Fibroblast of lung (primary cell): Measurements from ENCODE around the gene GRID1. TPM values are rescaled to one million over a fixed set of nuclear protein-coding genes. Genes with fewer than 3 reads are reported as not detected.

Experiments used
- DNase-seq, 2 donors: peaks; one replicate each; pipeline versions ENCODE4 v3.0.0 to v3.0.0-alpha.2; 2010; ENCODE audit warnings: low read depth in 2 of 2
- H2AFZ ChIP-seq: 2 replicates; pipeline ENCODE4 v1.5.1; 2012; ENCODE audit warnings: low read length, control low read depth, inconsistent platforms
- H3K27ac ChIP-seq: 2 replicates; pipeline ENCODE4 v1.5.1; 2011; ENCODE audit warnings: low read length, control low read depth; ENCODE audit not compliant: insufficient read depth
- H3K27me3 ChIP-seq: 2 replicates; pipeline ENCODE4 v1.5.1; 2011; ENCODE audit warnings: mild to moderate bottlenecking, low read length; ENCODE audit not compliant: control insufficient read depth, insufficient read depth
- H3K36me3 ChIP-seq: 2 replicates; pipeline ENCODE4 v1.5.1; 2011; ENCODE audit warnings: low read length; ENCODE audit not compliant: control insufficient read depth, insufficient read depth
- H3K4me1 ChIP-seq: 2 replicates; pipeline ENCODE4 v1.5.1; 2011; ENCODE audit warnings: low read length; ENCODE audit not compliant: control insufficient read depth, insufficient read depth; ENCODE audit errors: extremely low read depth
- H3K4me2 ChIP-seq: 2 replicates; pipeline ENCODE4 v1.5.1; 2011; ENCODE audit warnings: low read length, control low read depth; ENCODE audit not compliant: insufficient read depth; ENCODE audit errors: extremely low read depth
- H3K4me3 ChIP-seq, 4 experiments: fragments of 200-600 bp in 1 of 4; sonication (generic) in 1 of 4; replicated peaks in 1 of 4; 2 replicates each; pipeline ENCODE4 v1.5.1; 2011 to 2016; ENCODE audit warnings: low read length in 4 of 4, low read depth in 3 of 4, mild to moderate bottlenecking in 3 of 4, control low read depth in 2 of 4, inconsistent platforms in 1 of 4, mixed read lengths in 1 of 4; ENCODE audit not compliant: insufficient read depth in 1 of 4; ENCODE audit errors: control extremely low read depth in 1 of 4
- H3K79me2 ChIP-seq: 2 replicates; pipeline ENCODE4 v1.5.1; 2012; ENCODE audit warnings: mild to moderate bottlenecking, low read length, inconsistent platforms; ENCODE audit not compliant: control insufficient read depth, insufficient read depth
- H3K9ac ChIP-seq: 2 replicates; pipeline ENCODE4 v1.5.1; 2011; ENCODE audit warnings: mild to moderate bottlenecking, low read length, control low read depth; ENCODE audit not compliant: insufficient read depth
- H3K9me3 ChIP-seq: 2 replicates; pipeline ENCODE4 v1.5.1; 2012; ENCODE audit warnings: low read depth, low read length; ENCODE audit not compliant: control insufficient read depth, insufficient read depth
- H4K20me1 ChIP-seq: 2 replicates; pipeline ENCODE4 v1.5.1; 2011; ENCODE audit warnings: low read length; ENCODE audit not compliant: control insufficient read depth, insufficient read depth; ENCODE audit errors: extremely low read depth
- EZH2 ChIP-seq: IDR thresholded peaks from 2 replicates; pipeline ENCODE4 v1.5.1; 2012; ENCODE audit warnings: low read length, control low read depth, mild to moderate bottlenecking; ENCODE audit errors: missing control alignments
- polyA plus RNA-seq, 2 donors: library from polyadenylated mRNA; depleted of rRNA in 1 of 2; stranded (reverse) in 1 of 2; unstranded in 1 of 2; fragments of >200 nt; gene quantifications; 2 replicates each; pipeline ENCODE4 v1.2.1, GENCODE V29; 2011 to 2012; ENCODE audit warnings: missing spikeins in 1 of 2
- total RNA-seq: library from RNA; depleted of rRNA; stranded (reverse); fragments of >200 nt; gene quantifications from 2 replicates; pipeline ENCODE4 v1.2.1, GENCODE V29; 2014
- TF ChIP-seq, protein P1 (sequence below), 2 donors: IDR thresholded peaks in 1 of 2; conservative IDR thresholded peaks in 1 of 2; 1 replicate in 1 of 2; 2 replicates in 1 of 2; pipeline ENCODE4 v1.5.1; 2011 to 2012; ENCODE audit warnings: low read length in 2 of 2, control low read depth in 1 of 2, inconsistent platforms in 1 of 2, low read depth in 1 of 2, mild to moderate bottlenecking in 1 of 2

Gene GRID1
- total and polyA plus RNA-seq, 2 donors (not counting 1 experiment from before 2014, with no cell fraction given) = 0.03 to 0.33 TPM

DNA sequence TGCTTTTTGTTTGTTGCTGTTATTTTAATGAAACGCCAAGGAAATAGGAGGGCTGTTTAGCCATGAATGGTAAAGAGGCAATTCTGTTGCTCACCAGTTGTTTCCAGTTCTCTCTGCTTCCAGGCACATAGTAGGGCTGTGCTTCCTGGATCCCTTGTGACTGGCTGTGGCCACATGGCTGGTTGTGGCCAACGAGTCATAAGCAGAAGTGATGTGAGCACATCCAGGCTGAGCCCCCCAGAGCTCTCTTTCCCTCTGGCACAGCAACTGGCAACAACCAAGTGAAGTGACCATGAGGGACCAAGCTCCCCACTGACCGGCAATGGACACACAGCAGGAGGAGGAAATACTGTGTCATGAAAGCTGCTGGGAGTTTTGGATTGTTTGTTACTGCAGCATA, 10.3 kb downstream of the GRID1 start:
- H2AFZ ChIP-seq = no peak overlapping the region
- no peaks in the 10 kb centered on the region for H3K4me1 ChIP-seq
- no peak for TF ChIP-seq EZH2
- TF ChIP-seq, protein P1, sequence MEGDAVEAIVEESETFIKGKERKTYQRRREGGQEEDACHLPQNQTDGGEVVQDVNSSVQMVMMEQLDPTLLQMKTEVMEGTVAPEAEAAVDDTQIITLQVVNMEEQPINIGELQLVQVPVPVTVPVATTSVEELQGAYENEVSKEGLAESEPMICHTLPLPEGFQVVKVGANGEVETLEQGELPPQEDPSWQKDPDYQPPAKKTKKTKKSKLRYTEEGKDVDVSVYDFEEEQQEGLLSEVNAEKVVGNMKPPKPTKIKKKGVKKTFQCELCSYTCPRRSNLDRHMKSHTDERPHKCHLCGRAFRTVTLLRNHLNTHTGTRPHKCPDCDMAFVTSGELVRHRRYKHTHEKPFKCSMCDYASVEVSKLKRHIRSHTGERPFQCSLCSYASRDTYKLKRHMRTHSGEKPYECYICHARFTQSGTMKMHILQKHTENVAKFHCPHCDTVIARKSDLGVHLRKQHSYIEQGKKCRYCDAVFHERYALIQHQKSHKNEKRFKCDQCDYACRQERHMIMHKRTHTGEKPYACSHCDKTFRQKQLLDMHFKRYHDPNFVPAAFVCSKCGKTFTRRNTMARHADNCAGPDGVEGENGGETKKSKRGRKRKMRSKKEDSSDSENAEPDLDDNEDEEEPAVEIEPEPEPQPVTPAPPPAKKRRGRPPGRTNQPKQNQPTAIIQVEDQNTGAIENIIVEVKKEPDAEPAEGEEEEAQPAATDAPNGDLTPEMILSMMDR (conservative IDR thresholded peaks at IDR 0.05 in 1 of 2, IDR thresholded peaks at IDR 0.05 in 1 of 2; ENCODE audit: low read depth in 1 of 2, low read length in 2 of 2) = no peak
- no peaks in the 10 kb centered on the region for H4K20me1 ChIP-seq
- H3K27me3 ChIP-seq = peaks cover 3% of the 10 kb centered on the region
- no peak overlapping the region for H3K4me2 ChIP-seq
- DNase-seq = no peak
- no peaks in the 10 kb centered on the region for H3K36me3 ChIP-seq
- no peaks in the 10 kb centered on the region for H3K79me2 ChIP-seq
- no peaks in the 10 kb centered on the region for H3K9me3 ChIP-seq
- no peak overlapping the region for H3K4me3 ChIP-seq
- no peak overlapping the region for H3K9ac ChIP-seq
- H3K27ac ChIP-seq = no peak overlapping the region

DNA sequence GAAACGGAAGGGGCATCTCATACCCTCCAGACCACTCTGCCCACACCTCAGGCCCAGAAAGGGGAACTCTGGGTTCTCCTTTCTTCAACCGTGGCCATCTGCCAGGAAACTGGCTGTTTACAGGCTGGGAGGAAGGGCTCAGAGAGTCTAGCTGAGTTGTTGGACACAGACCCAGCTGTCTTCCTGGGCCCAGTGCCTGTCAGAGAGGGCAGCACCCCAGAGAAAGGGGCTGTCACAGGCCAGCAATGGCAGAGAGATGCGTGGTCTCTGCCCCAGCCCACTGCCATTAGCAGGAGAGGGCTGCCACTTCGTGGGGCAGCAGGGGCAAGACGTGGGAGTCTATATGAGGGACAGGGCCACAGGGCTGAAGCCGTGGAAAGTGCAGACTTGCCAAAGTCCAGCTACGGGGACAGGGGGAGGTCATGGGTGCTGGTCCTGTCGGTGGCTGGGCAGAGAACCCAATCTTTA, 11.0 kb downstream of the GRID1 start:
- TF ChIP-seq, protein P1 (conservative IDR thresholded peaks at IDR 0.05 in 1 of 2, IDR thresholded peaks at IDR 0.05 in 1 of 2; ENCODE audit: low read depth in 1 of 2, low read length in 2 of 2) = no peak
- TF ChIP-seq EZH2 = no peak
- DNase-seq = no peak
- H4K20me1 ChIP-seq = no peaks in the 10 kb centered on the region

GRCh38 chr10:86354761-86355540, 11.6 kb downstream of the GRID1 start:
- H3K4me3 ChIP-seq = no peak overlapping the region
- H3K27me3 ChIP-seq = peaks cover 3% of the 10 kb centered on the region
- no peak overlapping the region for H3K9ac ChIP-seq
- H3K36me3 ChIP-seq = no peaks in the 10 kb centered on the region
- no peaks in the 10 kb centered on the region for H3K4me1 ChIP-seq
- TF ChIP-seq, protein P1 (conservative IDR thresholded peaks at IDR 0.05 in 1 of 2, IDR thresholded peaks at IDR 0.05 in 1 of 2; ENCODE audit: low read depth in 1 of 2, low read length in 2 of 2) = no peak
- TF ChIP-seq EZH2 = no peak
- H3K79me2 ChIP-seq = no peaks in the 10 kb centered on the region
- no peaks in the 10 kb centered on the region for H4K20me1 ChIP-seq
- H2AFZ ChIP-seq = no peak overlapping the region
- no peak overlapping the region for H3K4me2 ChIP-seq
- no peaks in the 10 kb centered on the region for H3K9me3 ChIP-seq
- no peak overlapping the region for H3K27ac ChIP-seq
- DNase-seq = no peak

More for the DNA sequence above, 11.0 kb downstream of the GRID1 start:
- Histone ChIP-seq H3K4me1 (no peaks in the 10 kb centered on the region), H3K4me3 (no peak overlapping the region), H3K36me3 (no peaks in the 10 kb centered on the region), H3K27ac (no peak overlapping the region), H3K9ac (no peak overlapping the region), H3K79me2 (no peaks in the 10 kb centered on the region), H3K4me2 (no peak overlapping the region), H3K9me3 (no peaks in the 10 kb centered on the region), H3K27me3 (peaks cover 3% of the 10 kb centered on the region), H2AFZ (no peak overlapping the region)
